Body of pancreas (tissue), 4 donors: ENCODE measurements around the gene BABAM2. TPM values are rescaled to one million over a fixed set of nuclear protein-coding genes. Genes with fewer than 3 reads are reported as not detected.

Experiments used
- ATAC-seq: fragments of 150-250 bp; one replicate; pipeline ENCODE4 v1.9.1; 2016
- DNase-seq, 4 donors: peaks; one replicate each; pipeline ENCODE4 v3.0.0-alpha.2; 2019
- H3K27ac ChIP-seq, 4 donors: fragments of 200-600 bp; sonication (generic); 1 replicate in 3 of 4; 2 replicates in 1 of 4; pipeline versions ENCODE4 v1.5.1 to v1.6.1; 2016 to 2019; ENCODE audit warnings: mild to moderate bottlenecking in 1 of 4, mixed read lengths in 1 of 4, moderate library complexity in 1 of 4
- H3K27me3 ChIP-seq, 2 donors: fragments of 200-600 bp; sonication (generic); one replicate each; pipeline ENCODE4 v1.6.0; 2016; ENCODE audit warnings: mild to moderate bottlenecking in 1 of 2
- H3K36me3 ChIP-seq, 2 donors: fragments of 200-600 bp; sonication (generic); replicated peaks in 1 of 2; 2 replicates each; pipeline ENCODE4 v1.5.1; 2016; ENCODE audit warnings: low read depth in 2 of 2; ENCODE audit not compliant: insufficient read depth in 1 of 2
- H3K4me1 ChIP-seq: fragments of 200-600 bp; sonication (generic); one replicate; pipeline ENCODE4 v1.6.0; 2016
- H3K4me3 ChIP-seq, 2 donors: fragments of 200-600 bp; sonication (generic); 1 replicate in 1 of 2; 2 replicates in 1 of 2; pipeline ENCODE4 v1.5.1; 2016 to 2019
- H3K9me3 ChIP-seq, 3 donors: fragments of 200-600 bp; sonication (generic); 1 replicate in 2 of 3; 2 replicates in 1 of 3; pipeline ENCODE4 v1.5.1; 2016
- CTCF ChIP-seq, 7 experiments: fragments of 450-650 bp in 4 of 7; fragments of 200-600 bp in 3 of 7; sonication (generic) in 3 of 7; IDR thresholded peaks; one replicate each; pipeline ENCODE4 v1.5.1; 2016 to 2019; ENCODE audit warnings: antibody characterized with exemption in 7 of 7
- POLR2A ChIP-seq, 3 donors: fragments of 450-650 bp; IDR thresholded peaks; one replicate each; pipeline ENCODE4 v1.6.1; 2016; ENCODE audit warnings: antibody characterized with exemption in 3 of 3, mild to moderate bottlenecking in 2 of 3
- WGBS, 2 donors: methylation state at CpG; one replicate each; pipeline ENCODE4 v1.1.5; 2017; 5-methylcytosine and 5-hydroxymethylcytosine counted together
- intact Hi-C: fragments of 100-400 bp; cut with DNase I; formaldehyde crosslinking; loops from one replicate; pipeline ENCODE4 v1.15.1; 2023
- total RNA-seq, 2 donors: library from RNA; depleted of rRNA; stranded (reverse); fragments of >200 nt; gene quantifications; one replicate each; pipeline ENCODE4 v1.1.0, GENCODE V29; 2016

Gene BABAM2
- total RNA-seq, 2 donors from 2014 or later = 20.5 to 22.4 TPM

GRCh38 chr2:28231110-28231631 lies 340.6 kb downstream of the BABAM2 start:
- ATAC-seq = no peak
- intact Hi-C loops = no loop called here
- H3K27ac ChIP-seq = no peak overlapping the region
- DNase-seq = peak in 1 of 4 donors; percentile 15
- no peaks in the 10 kb centered on the region for H3K36me3 ChIP-seq
- peaks cover 21% of the 10 kb centered on the region for H3K4me1 ChIP-seq
- no peak overlapping the region for H3K4me3 ChIP-seq
- no peaks in the 10 kb centered on the region for H3K27me3 ChIP-seq
- 64 to 71% methylated on average over 4 of the region's 4 CpGs for WGBS, 2 donors
- no peak for TF ChIP-seq POLR2A (IDR thresholded peaks at IDR 0.05)
- no peak for TF ChIP-seq CTCF (IDR thresholded peaks at IDR 0.05)
- H3K9me3 ChIP-seq = no peaks in the 10 kb centered on the region

GRCh38 chr2:28232295-28232694 lies 341.8 kb downstream of the BABAM2 start:
- Histone ChIP-seq H3K9me3 (no peaks in the 10 kb centered on the region), H3K27ac (peak overlapping the region in 1 of 4 donors; percentile 61), H3K4me1 (peaks cover 21% of the 10 kb centered on the region), H3K27me3 (no peaks in the 10 kb centered on the region), H3K4me3 (no peak overlapping the region), H3K36me3 (no peaks in the 10 kb centered on the region)
- no peak for DNase-seq
- no peak for TF ChIP-seq CTCF (IDR thresholded peaks at IDR 0.05)
- no peak for TF ChIP-seq POLR2A (IDR thresholded peaks at IDR 0.05)
- intact Hi-C loops = no loop called here
- ATAC-seq = no peak
- 65 to 68% methylated on average over 5 of the region's 5 CpGs for WGBS, 2 donors

GRCh38 chr2:28233164-28233676 lies 342.7 kb downstream of the BABAM2 start:
- ATAC-seq (peak; percentile 77), DNase-seq (peak in 3 of 4 donors; percentile 10 to 16 (median 13))
- Histone ChIP-seq H3K36me3 (no peaks in the 10 kb centered on the region), H3K27me3 (no peaks in the 10 kb centered on the region), H3K4me1 (peaks cover 21% of the 10 kb centered on the region), H3K27ac (peak overlapping the region; percentile 22 to 68 (median 44)), H3K4me3 (no peak overlapping the region), H3K9me3 (no peaks in the 10 kb centered on the region)
- TF ChIP-seq POLR2A (IDR thresholded peaks at IDR 0.05) (no peak), CTCF (IDR thresholded peaks at IDR 0.05) (no peak)
- intact Hi-C loops = no loop called here
- 23 to 24% methylated on average over 6 of the region's 6 CpGs for whole genome bisulfite sequencing, 2 donors

- no peak overlapping the region for H3K27ac ChIP-seq
- 78 to 80% methylated on average over 2 of the region's 2 CpGs for WGBS, 2 donors
- DNase-seq (no peak), ATAC-seq (no peak)
- H3K4me1 ChIP-seq = peaks cover 33% of the 10 kb centered on the region
- no peaks in the 10 kb centered on the region for H3K27me3 ChIP-seq
- intact Hi-C loops = no loop called here
- no peaks in the 10 kb centered on the region for H3K36me3 ChIP-seq
- TF ChIP-seq CTCF (IDR thresholded peaks at IDR 0.05) = no peak
- no peak for TF ChIP-seq POLR2A (IDR thresholded peaks at IDR 0.05)
- no peak overlapping the region for H3K4me3 ChIP-seq
- no peaks in the 10 kb centered on the region for H3K9me3 ChIP-seq
Measured at GRCh38 chr2:28234807-28235206, 344.3 kb downstream of the BABAM2 start.

- no peak for ATAC-seq
- intact Hi-C loops = no loop called here
- Histone ChIP-seq H3K27ac (no peak overlapping the region), H3K36me3 (no peaks in the 10 kb centered on the region), H3K27me3 (no peaks in the 10 kb centered on the region), H3K4me3 (no peak overlapping the region), H3K9me3 (no peaks in the 10 kb centered on the region), H3K4me1 (peaks cover 12% of the 10 kb centered on the region)
- TF ChIP-seq CTCF (IDR thresholded peaks at IDR 0.05) = no peak
- TF ChIP-seq POLR2A (IDR thresholded peaks at IDR 0.05) = no peak
- 53 to 67% methylated on average over 1 of the region's 1 CpG for WGBS, 2 donors
- no peak for DNase-seq
Measured at GRCh38 chr2:28239207-28239606, 348.7 kb downstream of the BABAM2 start.
